ENCODE data around the gene CMTM2.

Gene CMTM2

DNA sequence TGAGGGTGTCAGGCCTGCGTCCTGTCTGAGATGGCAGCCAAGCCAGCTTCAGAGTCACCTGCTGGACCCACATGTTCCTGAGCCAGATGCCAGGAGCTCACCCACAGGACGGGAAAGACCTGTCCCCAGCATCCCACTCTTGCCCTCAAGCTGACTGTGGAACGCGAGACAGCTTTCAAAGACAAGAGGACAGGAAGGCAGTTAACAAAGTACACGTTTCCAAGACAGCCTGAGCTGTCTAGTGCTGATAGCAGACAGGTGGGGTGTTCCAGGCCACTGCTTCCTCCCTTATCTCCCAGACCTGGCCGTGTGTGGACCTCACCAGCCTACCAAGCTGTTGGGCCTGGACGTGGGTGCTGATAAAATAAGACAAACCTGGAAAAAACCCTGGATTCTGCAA is 38.5 kb downstream of the CMTM2 start:
- no peak for TF ChIP-seq CTCF (IDR thresholded peaks at IDR 0.05; ENCODE audit: low read depth, low read length, missing control alignments)
- in situ Hi-C loops (cut with HindIII; ENCODE audit: low sequenced_read_pairs), result no loop called here
- H3K4me3 ChIP-seq (ENCODE audit: low read depth, low read length), result no peak overlapping the region
- no peak for DNase-seq (ENCODE audit: low read depth)

DNA sequence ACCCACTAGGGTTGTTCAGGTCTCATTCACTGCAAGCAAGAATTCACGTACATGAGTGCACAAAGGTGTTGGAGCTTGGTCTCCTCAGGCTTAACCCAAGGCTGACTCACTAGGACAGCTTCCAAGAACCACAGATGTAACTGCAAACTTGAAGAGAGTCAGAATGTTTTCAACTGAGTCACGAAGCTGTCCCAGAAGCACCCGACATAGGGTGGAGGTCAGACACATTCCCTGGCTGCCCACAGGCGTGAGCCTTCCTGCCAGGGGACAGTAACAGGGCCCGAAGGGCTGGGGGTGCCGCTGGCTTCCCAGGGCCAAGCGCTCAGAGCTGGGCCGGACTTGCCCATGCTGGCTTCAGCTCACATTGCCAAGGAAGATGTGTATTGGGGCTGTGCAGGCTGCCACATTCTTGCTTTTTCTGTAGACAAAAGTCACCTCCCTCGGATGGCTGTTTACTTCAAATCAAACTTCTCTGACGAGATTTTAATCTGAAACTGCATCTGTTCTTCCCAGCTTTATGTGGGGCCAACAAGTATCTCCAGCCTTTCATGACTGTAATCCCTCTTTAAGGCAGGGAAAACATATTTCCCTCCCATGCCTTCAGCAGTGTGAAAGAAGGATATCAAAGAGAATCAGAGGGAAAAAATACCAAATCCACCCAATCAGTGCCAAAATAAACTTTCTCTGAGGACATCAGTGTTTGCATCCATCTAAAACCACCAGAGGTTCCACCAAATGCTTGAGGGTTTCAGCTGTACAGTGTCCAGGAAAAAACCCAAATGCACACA is 39.5 kb downstream of the CMTM2 start:
- no peak for TF ChIP-seq CTCF (IDR thresholded peaks at IDR 0.05; ENCODE audit: low read depth, low read length, missing control alignments)

GRCh38 chr16:66619534-66620428 is 40.5 kb downstream of the CMTM2 start:
- peak; percentile 77 for DNase-seq (ENCODE audit: low read depth)
- in situ Hi-C loops (cut with HindIII; ENCODE audit: low sequenced_read_pairs), result loop anchor here (5.0 kb wide), 1 partner anchor 43 kb away; no protein-coding TSS in a partner anchor
- H3K4me3 ChIP-seq (ENCODE audit: low read depth, low read length), result no peak overlapping the region
- no peak for TF ChIP-seq CTCF (IDR thresholded peaks at IDR 0.05; ENCODE audit: low read depth, low read length, missing control alignments)

More for the DNA sequence above, 39.5 kb downstream of the CMTM2 start:
- in situ Hi-C loops (cut with HindIII; ENCODE audit: low sequenced_read_pairs), result no loop called here
- peak; percentile 97 for DNase-seq (ENCODE audit: low read depth)
- H3K4me3 ChIP-seq (ENCODE audit: low read depth, low read length), result no peak overlapping the region

DNA sequence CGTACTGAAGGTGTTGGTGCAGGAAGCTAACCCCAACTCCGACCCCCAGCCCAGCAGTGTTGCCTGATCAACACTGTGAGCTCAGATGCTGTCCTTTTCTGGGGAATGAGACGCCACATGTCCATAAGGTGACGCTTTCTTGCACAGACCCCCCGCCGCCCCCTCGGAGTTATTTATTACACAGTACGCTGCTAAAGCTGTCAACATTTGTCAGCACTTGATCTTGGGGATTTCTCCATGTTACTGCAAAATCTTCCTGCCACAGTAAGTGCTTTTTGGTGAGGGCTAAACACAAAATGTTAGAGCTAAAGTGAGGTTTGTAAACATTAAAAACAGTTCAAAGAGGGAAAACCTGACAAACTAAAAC is 41.1 kb downstream of the CMTM2 start:
- no peak for TF ChIP-seq CTCF (IDR thresholded peaks at IDR 0.05; ENCODE audit: low read depth, low read length, missing control alignments)
- in situ Hi-C loops (cut with HindIII; ENCODE audit: low sequenced_read_pairs), result loop anchor here (5.0 kb wide), 1 partner anchor 42 kb away; no protein-coding TSS in a partner anchor
- no peak for DNase-seq (ENCODE audit: low read depth)
- no peak overlapping the region for H3K4me3 ChIP-seq (ENCODE audit: low read depth, low read length)

DNA sequence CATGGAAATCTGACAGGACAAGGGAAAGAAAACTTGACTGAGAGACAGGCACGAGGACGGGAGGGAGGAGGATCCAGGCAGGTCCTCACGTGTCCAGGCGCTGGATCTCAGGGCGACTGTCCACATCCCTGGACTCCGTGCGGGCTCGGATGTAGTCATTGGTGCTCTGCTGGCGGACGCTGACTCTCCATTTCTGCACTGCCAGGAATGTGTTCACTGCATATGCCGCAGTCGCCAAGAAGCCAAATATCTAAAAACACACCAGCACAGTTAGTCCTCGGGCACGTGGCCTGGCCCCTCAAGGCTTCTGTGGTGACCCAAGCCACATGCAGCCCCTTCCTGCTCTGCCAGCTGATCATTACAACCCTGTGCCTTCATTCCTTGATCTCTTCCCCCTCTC is 42.7 kb downstream of the CMTM2 start:
- TF ChIP-seq CTCF (IDR thresholded peaks at IDR 0.05; ENCODE audit: low read depth, low read length, missing control alignments), result no peak
- no peak overlapping the region for H3K4me3 ChIP-seq (ENCODE audit: low read depth, low read length)
- in situ Hi-C loops (cut with HindIII; ENCODE audit: low sequenced_read_pairs), result loop anchor here (5.0 kb wide), 1 partner anchor 40 kb away; no protein-coding TSS in a partner anchor
- DNase-seq (ENCODE audit: low read depth), result no peak

GRCh38 chr16:66622863-66623262 is 43.6 kb downstream of the CMTM2 start:
- H3K4me3 ChIP-seq (ENCODE audit: low read depth, low read length), result no peak overlapping the region
- in situ Hi-C loops (cut with HindIII; ENCODE audit: low sequenced_read_pairs), result loop anchor here (5.0 kb wide), 1 partner anchor 39 kb away; no protein-coding TSS in a partner anchor
- TF ChIP-seq CTCF (IDR thresholded peaks at IDR 0.05; ENCODE audit: low read depth, low read length, missing control alignments), result no peak
- DNase-seq (ENCODE audit: low read depth), result no peak
